Choroid plexus epithelial cell (primary cell): ENCODE data around the gene SPTY2D1.

Experiments used
- DNase-seq: peaks from one replicate; pipeline ENCODE4 v3.0.0-alpha.2; 2010; ENCODE audit warnings: low read depth
- H3K4me3 ChIP-seq: 2 replicates; pipeline ENCODE4 v1.5.1; 2011; ENCODE audit warnings: low read depth, mild to moderate bottlenecking, control low read depth, low read length, moderate library complexity
- CTCF ChIP-seq: conservative IDR thresholded peaks from 2 replicates; pipeline ENCODE4 v1.5.1; 2011; ENCODE audit warnings: low read depth, mild to moderate bottlenecking, control low read depth, inconsistent platforms, low read length, moderate library complexity

Gene SPTY2D1

GRCh38 chr11:18580113-18580766 is 53.9 kb downstream of the SPTY2D1 start:
- no peak for TF ChIP-seq CTCF
- H3K4me3 ChIP-seq, result no peak overlapping the region
- DNase-seq, result no peak

GRCh38 chr11:18578975-18579598 is 55.1 kb downstream of the SPTY2D1 start:
- DNase-seq, result no peak
- H3K4me3 ChIP-seq, result no peak overlapping the region
- no peak for TF ChIP-seq CTCF

- H3K4me3 ChIP-seq, result no peak overlapping the region
- no peak for DNase-seq
- no peak for TF ChIP-seq CTCF
Observed at GRCh38 chr11:18575361-18575760, 58.8 kb downstream of the SPTY2D1 start.

GRCh38 chr11:18567081-18567480 is 67.1 kb downstream of the SPTY2D1 start:
- DNase-seq, result no peak
- TF ChIP-seq CTCF, result no peak
- H3K4me3 ChIP-seq, result no peak overlapping the region

- peak; percentile 53 for DNase-seq
- no peak overlapping the region for H3K4me3 ChIP-seq
- no peak for TF ChIP-seq CTCF
Observed at GRCh38 chr11:18566406-18566805, 67.7 kb downstream of the SPTY2D1 start.

- H3K4me3 ChIP-seq, result no peak overlapping the region
- DNase-seq, result no peak
- TF ChIP-seq CTCF, result no peak
Observed at GRCh38 chr11:18564149-18564548, 70.0 kb downstream of the SPTY2D1 start.

GRCh38 chr11:18563090-18563730 is 70.9 kb downstream of the SPTY2D1 start:
- DNase-seq, result no peak
- TF ChIP-seq CTCF, result no peak
- no peak overlapping the region for H3K4me3 ChIP-seq
